GM12878 (cell line): ENCODE results near the gene MSI2. TPM values are rescaled to one million over a fixed set of nuclear protein-coding genes. Genes with fewer than 3 reads are reported as not detected.
A peak's percentile ranks its signal among the peaks of the same experiment; 100 is the strongest.

Experiments used
- ATAC-seq: fragments of 200-7000 bp; cut with Tn5 transposase; 3 replicates; pipeline ENCODE4 v1.9.1; 2020; ENCODE audit warnings: mild to moderate bottlenecking, moderate library complexity
- BruUV-seq: library from RNA; stranded (reverse); fragments of 400-500 nt; replicated peaks from 2 replicates; lab custom pipeline; 2021; lab: Mats Ljungman, UMichigan
- CTCF ChIA-PET: fragments of 300-600 bp; sonication (Branson Sonifier 250); formaldehyde crosslinking; extraction: SDS; loops from one replicate; lab custom pipeline; 2021; ENCODE audit warnings: inconsistent platforms; lab: Yijun Ruan, JAX
- POLR2A ChIA-PET: fragments of 350-600 bp; formaldehyde crosslinking; extraction: SDS; loops from one replicate; lab custom pipeline; 2021; ENCODE audit warnings: inconsistent platforms; lab: Charles Lee
- RAD21 ChIA-PET: fragments of 300-600 bp; sonication (Branson Sonifier 250); formaldehyde crosslinking; loops from one replicate; lab custom pipeline; 2023; ENCODE audit warnings: antibody characterized with exemption; ENCODE audit not compliant: unreplicated experiment; lab: Charles Lee
- SMC1A ChIA-PET: fragments of 300-600 bp; sonication (Branson Sonifier 250); formaldehyde crosslinking; loops from one replicate; lab custom pipeline; 2023; ENCODE audit not compliant: unreplicated experiment, uncharacterized antibody; lab: Charles Lee
- DNase-seq: peaks from one replicate; pipeline ENCODE4 v3.0.0-alpha.2; 2011; ENCODE audit warnings: low read depth, low spot score
- FAIRE-seq: peaks from 3 replicates; lab custom pipeline; 2011; peaks lifted over from hg19 to GRCh38; lab: Jason Lieb, UNC
- H2AFZ ChIP-seq: 2 replicates; pipeline ENCODE4 v1.6.0; 2011; ENCODE audit warnings: low read depth, low read length, control low read depth; ENCODE audit not compliant: control insufficient read depth
- H3K27ac ChIP-seq: 2 replicates; pipeline ENCODE4 v1.5.1; 2011; ENCODE audit warnings: control low read depth; ENCODE audit not compliant: control insufficient read depth, insufficient read depth
- H3K27me3 ChIP-seq, 2 experiments: replicated peaks in 1 of 2; 2 replicates each; pipeline versions ENCODE4 v1.6.0 to v1.6.1; 2011; ENCODE audit warnings: low read length in 1 of 2; ENCODE audit not compliant: control insufficient read depth in 2 of 2, insufficient read depth in 2 of 2
- H3K36me3 ChIP-seq, 2 experiments: 2 replicates each; pipeline ENCODE4 v1.5.1; 2011; ENCODE audit warnings: low read length in 1 of 2; ENCODE audit not compliant: control insufficient read depth in 2 of 2, insufficient read depth in 2 of 2
- H3K4me1 ChIP-seq: 2 replicates; pipeline ENCODE4 v1.6.1; 2011; ENCODE audit warnings: mild to moderate bottlenecking, low read length, moderate library complexity, mixed read lengths; ENCODE audit not compliant: control insufficient read depth, insufficient read depth
- H3K4me2 ChIP-seq: 2 replicates; pipeline ENCODE4 v1.6.0; 2011; ENCODE audit warnings: control low read depth; ENCODE audit not compliant: control insufficient read depth, insufficient read depth
- H3K4me3 ChIP-seq: fragments of 200-600 bp; sonication (generic); 2 replicates; pipeline ENCODE4 v1.5.1; 2016
- H3K79me2 ChIP-seq: 2 replicates; pipeline ENCODE4 v1.6.0; 2011; ENCODE audit warnings: low read length; ENCODE audit not compliant: control insufficient read depth, insufficient read depth
- H3K9ac ChIP-seq: 2 replicates; pipeline ENCODE4 v1.8.0; 2011; ENCODE audit warnings: low read length, control low read depth, mixed read lengths; ENCODE audit not compliant: control insufficient read depth, insufficient read depth
- H3K9me3 ChIP-seq: replicated peaks from 3 replicates; pipeline ENCODE4 v1.5.1; 2011; ENCODE audit warnings: mild to moderate bottlenecking, low read length; ENCODE audit not compliant: control insufficient read depth, insufficient read depth
- H4K20me1 ChIP-seq: 2 replicates; pipeline ENCODE4 v1.6.0; 2011; ENCODE audit not compliant: control insufficient read depth, insufficient read depth
- CREB1 ChIP-seq: IDR thresholded peaks from 2 replicates; pipeline ENCODE4 v1.6.1; 2012; ENCODE audit warnings: low read depth, mild to moderate bottlenecking, inconsistent platforms
- EED ChIP-seq: sonication (generic); IDR thresholded peaks from 2 replicates; pipeline ENCODE4 v1.6.1; 2016; ENCODE audit warnings: antibody characterized with exemption, low read depth
- POLR2A ChIP-seq: IDR thresholded peaks from 2 replicates; pipeline ENCODE4 v1.6.1; 2011; ENCODE audit warnings: low read depth, mild to moderate bottlenecking, low read length
- WGBS: methylation state at CpG from one replicate; pipeline ENCODE4 v1.1.6; 2016; ENCODE audit warnings: low lambda C conversion rate; ENCODE audit not compliant: insufficient replicate concordance, insufficient coverage; ENCODE audit errors: missing lambda C conversion rate; 5-methylcytosine and 5-hydroxymethylcytosine counted together
- in situ Hi-C: fragments of 300-500 bp; cut with MboI; formaldehyde crosslinking; loops from 9 replicates; pipeline ENCODE4 v1.14.3; 2018; ENCODE audit warnings: mixed read lengths
- intact Hi-C: fragments of 100-400 bp; cut with micrococcal nuclease; formaldehyde crosslinking; loops from one replicate; pipeline ENCODE4 v1.14.2; 2022; ENCODE audit not compliant: unreplicated experiment
- polyA plus RNA-seq, 11 experiments: library from polyadenylated mRNA; depleted of rRNA in 4 of 11; unstranded in 6 of 11; stranded (reverse) in 5 of 11; fragments of >200 nt; fragmentation: Nextera tagmentation in 4 of 11; fragmentation: Illumina TruSeq in 1 of 11; extraction: Ambion mirVana in 4 of 11; extraction: Trizol in 1 of 11; gene quantifications; 1 replicate in 1 of 11; 2 replicates in 10 of 11; pipeline versions ENCODE4 v1.2.1 to v1.2.3, GENCODE V29; 2011 to 2016; ENCODE audit warnings: inconsistent platforms in 2 of 11, missing spikeins in 2 of 11, low read depth in 1 of 11
- total RNA-seq, 4 experiments: library from RNA; depleted of rRNA in 3 of 4; stranded (reverse); fragments of >200 nt in 3 of 4; fragmentation: Illumina TruSeq in 1 of 4; extraction: Trizol in 1 of 4; gene quantifications; 2 replicates each; pipeline versions ENCODE4 v1.2.1 to v1.2.3, GENCODE V29; 2013 to 2021
- TF ChIP-seq, protein P1 (sequence below): fragments of 450-650 bp; IDR thresholded peaks from 2 replicates; pipeline ENCODE4 v1.6.1; 2014; ENCODE audit warnings: mild to moderate bottlenecking

MSI2 gene
- total and polyA plus RNA-seq, 10 of the 15 experiments (the other 5 are each of a cell fraction or from before 2014, with no cell fraction given): 6.1 to 76.1 (median 42.0) TPM

DNA sequence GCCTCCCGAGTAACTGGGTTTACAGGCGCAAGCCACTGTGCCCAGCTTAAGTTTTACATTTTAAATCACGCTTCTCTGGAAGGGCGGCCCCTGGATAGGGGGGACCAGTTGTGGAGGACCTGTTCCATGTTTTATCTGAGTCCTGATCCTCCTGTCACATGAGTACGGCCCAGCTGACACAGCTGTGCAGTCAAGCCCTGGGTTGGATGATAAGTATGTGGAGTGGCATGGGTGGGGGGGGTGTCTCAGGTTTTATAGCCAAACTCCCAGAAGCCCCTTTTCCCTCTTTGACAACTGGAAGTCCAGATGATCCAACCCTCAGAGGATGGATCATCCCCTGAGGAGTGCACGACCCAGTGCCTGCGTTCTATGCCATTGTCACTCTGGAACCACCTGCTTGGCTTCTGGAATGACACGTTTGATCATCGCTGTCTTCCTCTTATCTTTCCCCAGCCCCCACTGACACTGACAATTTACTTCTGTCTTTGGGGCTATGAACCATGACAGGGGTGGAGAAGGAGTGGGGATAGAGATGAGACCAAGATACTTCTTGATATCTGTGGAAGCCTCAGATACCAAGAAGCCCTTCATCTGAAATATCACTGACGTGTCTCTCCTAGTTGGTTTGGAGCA lies 191.2 kb downstream of the MSI2 start:
- ChIA-PET SMC1A (interaction anchor here (0.9 to 4.9 kb wide), 7 partner anchors 7 to 224 kb away, joined by 3 to 51 read pairs (median 7); no protein-coding TSS in a partner anchor), RAD21 (interaction anchor here (1.2 to 4.6 kb wide), 2 partner anchors 8 to 224 kb away, joined by 3 to 30 read pairs; no protein-coding TSS in a partner anchor), POLR2A (no interaction called here), CTCF (interaction anchor here (1.1 to 1.7 kb wide), 4 partner anchors 21 to 293 kb away, joined by 3 to 9 read pairs (median 4); no protein-coding TSS in a partner anchor)
- WGBS: 80% methylated on average over 10 of the region's 10 CpGs
- no peak for FAIRE-seq
- Histone ChIP-seq H3K9ac (peak overlapping the region; percentile 7; the same call in 1 of the 2 replicates), H2AFZ (no peak overlapping the region), H4K20me1 (no peaks in the 10 kb centered on the region), H3K27ac (peak overlapping the region; percentile 7), H3K27me3 (no peaks in the 10 kb centered on the region), H3K9me3 (no peaks in the 10 kb centered on the region), H3K36me3 (peaks cover 3 to 4% of the 10 kb centered on the region in 2 experiments; a peak in 3 of 4 replicates), H3K79me2 (peaks cover 43% of the 10 kb centered on the region), H3K4me1 (peaks cover 66% of the 10 kb centered on the region), H3K4me2 (peak overlapping the region; percentile 47), H3K4me3 (no peak overlapping the region)
- in situ Hi-C loops: no loop called here
- no peak for DNase-seq
- intact Hi-C loops: loop anchor here (10.0 kb wide), 1 partner anchor 273 kb away; no protein-coding TSS in a partner anchor
- no peak for ATAC-seq
- TF ChIP-seq, protein P1, sequence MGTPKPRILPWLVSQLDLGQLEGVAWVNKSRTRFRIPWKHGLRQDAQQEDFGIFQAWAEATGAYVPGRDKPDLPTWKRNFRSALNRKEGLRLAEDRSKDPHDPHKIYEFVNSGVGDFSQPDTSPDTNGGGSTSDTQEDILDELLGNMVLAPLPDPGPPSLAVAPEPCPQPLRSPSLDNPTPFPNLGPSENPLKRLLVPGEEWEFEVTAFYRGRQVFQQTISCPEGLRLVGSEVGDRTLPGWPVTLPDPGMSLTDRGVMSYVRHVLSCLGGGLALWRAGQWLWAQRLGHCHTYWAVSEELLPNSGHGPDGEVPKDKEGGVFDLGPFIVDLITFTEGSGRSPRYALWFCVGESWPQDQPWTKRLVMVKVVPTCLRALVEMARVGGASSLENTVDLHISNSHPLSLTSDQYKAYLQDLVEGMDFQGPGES: no peak
- TF ChIP-seq CREB1: 0 out of 2 replicates have a peak, but pooled peaks have one; percentile 17
- peak; percentile 70 for TF ChIP-seq EED
- TF ChIP-seq POLR2A: no peak
- BruUV-seq: no TSS peak
